IPS-18c (cell line): ENCODE measurements around the gene USP50.

Source experiments
- H3K4me3 ChIP-seq: 2 replicates; pipeline ENCODE4 v1.7.0; 2013; ENCODE audit warnings: low read depth, mild to moderate bottlenecking, low read length, moderate library complexity; ENCODE audit not compliant: insufficient read depth
- H3K9me3 ChIP-seq: one replicate; pipeline ENCODE4 v1.6.1; 2013; ENCODE audit warnings: mild to moderate bottlenecking, low read length, moderate library complexity; ENCODE audit not compliant: control insufficient read depth, insufficient read depth

The USP50 gene

GRCh38 chr15:50458348-50459112, 87.9 kb downstream of the USP50 start:
- no peak overlapping the region for H3K4me3 ChIP-seq
- H3K9me3 ChIP-seq: peaks cover 2% of the 10 kb centered on the region

- Histone ChIP-seq H3K4me3 (no peak overlapping the region), H3K9me3 (peaks cover 2% of the 10 kb centered on the region)
These were observed 93.5 kb downstream of the USP50 start for GRCh38 chr15:50452927-50453326.
